ENCODE measurements around the gene RYR1. TPM values are rescaled to one million over a fixed set of nuclear protein-coding genes. Genes with fewer than 3 reads are reported as not detected.

The RYR1 gene
- total RNA-seq, 6 experiments from 2014 or later = 0.12 to 1.1 (median 0.49) TPM

- TF ChIP-seq POLR2A (IDR thresholded peaks at IDR 0.05) (no peak), CTCF (IDR thresholded peaks at IDR 0.05) (no peak)
- Histone ChIP-seq H3K4me1 (no peaks in the 10 kb centered on the region), H3K9me3 (no peaks in the 10 kb centered on the region)
These were observed 31.1 kb downstream of the RYR1 start for GRCh38 chr19:38464421-38465082.

GRCh38 chr19:38466050-38466449, 32.6 kb downstream of the RYR1 start:
- no peak for TF ChIP-seq CTCF (IDR thresholded peaks at IDR 0.05)
- TF ChIP-seq POLR2A (IDR thresholded peaks at IDR 0.05) = no peak
- Histone ChIP-seq H3K27ac (no peak overlapping the region), H3K4me1 (no peaks in the 10 kb centered on the region), H3K4me3 (no peak overlapping the region), H3K9me3 (no peaks in the 10 kb centered on the region), H3K36me3 (no peaks in the 10 kb centered on the region), H3K27me3 (no peaks in the 10 kb centered on the region)
- intact Hi-C loops (cut with DNase I) = no loop called here
- DNase-seq (no peak), ATAC-seq (no peak)
- WGBS (ENCODE audit: insufficient coverage, low coverage, low lambda C conversion rate, missing lambda C conversion rate) = 100% methylated on average over 1 of the region's 26 CpGs

More at GRCh38 chr19:38464421-38465082, 31.1 kb downstream of the RYR1 start:
- WGBS (ENCODE audit: insufficient coverage, low coverage, low lambda C conversion rate, missing lambda C conversion rate) = 42% methylated on average over 13 of the region's 15 CpGs
- ATAC-seq (no peak), DNase-seq (no peak)
- Histone ChIP-seq H3K4me3 (no peak overlapping the region), H3K27ac (no peak overlapping the region), H3K27me3 (no peaks in the 10 kb centered on the region), H3K36me3 (no peaks in the 10 kb centered on the region)
- intact Hi-C loops (cut with DNase I) = no loop called here

- H3K4me1 ChIP-seq = no peaks in the 10 kb centered on the region
- TF ChIP-seq CTCF (IDR thresholded peaks at IDR 0.05) = no peak
- no peak for TF ChIP-seq POLR2A (IDR thresholded peaks at IDR 0.05)
- H3K27me3 ChIP-seq = no peaks in the 10 kb centered on the region
- intact Hi-C loops (cut with DNase I) = no loop called here
- no peak overlapping the region for H3K27ac ChIP-seq
- WGBS (ENCODE audit: insufficient coverage, low coverage, low lambda C conversion rate, missing lambda C conversion rate) = 77% methylated on average over 12 of the region's 17 CpGs
- H3K36me3 ChIP-seq = no peaks in the 10 kb centered on the region
- H3K4me3 ChIP-seq = no peak overlapping the region
- no peaks in the 10 kb centered on the region for H3K9me3 ChIP-seq
- no peak for DNase-seq
- ATAC-seq = no peak
These were observed 34.3 kb downstream of the RYR1 start for GRCh38 chr19:38467541-38468525.

GRCh38 chr19:38469151-38469550, 35.7 kb downstream of the RYR1 start:
- H3K27me3 ChIP-seq = no peaks in the 10 kb centered on the region
- no peak for TF ChIP-seq POLR2A (IDR thresholded peaks at IDR 0.05)
- TF ChIP-seq CTCF (IDR thresholded peaks at IDR 0.05) = no peak
- H3K4me3 ChIP-seq = no peak overlapping the region
- DNase-seq (no peak), ATAC-seq (no peak)
- H3K36me3 ChIP-seq = no peaks in the 10 kb centered on the region
- intact Hi-C loops (cut with DNase I) = no loop called here
- 50% methylated on average over 4 of the region's 5 CpGs for WGBS (ENCODE audit: insufficient coverage, low coverage, low lambda C conversion rate, missing lambda C conversion rate)
- H3K9me3 ChIP-seq = no peaks in the 10 kb centered on the region
- no peak overlapping the region for H3K27ac ChIP-seq
- H3K4me1 ChIP-seq = no peaks in the 10 kb centered on the region

Data from right lobe of liver (tissue), 6 donors.